Mesothelial cell of epicardium (in vitro differentiated cells): ENCODE data around the gene FAM168B. TPM values are rescaled to one million over a fixed set of nuclear protein-coding genes. Genes with fewer than 3 reads are reported as not detected.

ENCODE experiments used
- DNase-seq, 2 experiments: peaks; one replicate each; pipeline ENCODE4 v3.0.0; 2021; ENCODE audit warnings: low spot score in 2 of 2; ENCODE audit not compliant: unreplicated experiment in 2 of 2
- H3K27ac Mint-ChIP-seq: 2 replicates; pipeline ENCODE4 v1.8.0; 2021; ENCODE audit warnings: mixed read lengths
- H3K27me3 Mint-ChIP-seq: 2 replicates; pipeline ENCODE4 v1.8.0; 2021; ENCODE audit warnings: low read depth, mixed read lengths
- H3K36me3 Mint-ChIP-seq: 2 replicates; pipeline ENCODE4 v1.8.0; 2021; ENCODE audit warnings: mixed read lengths
- H3K4me1 Mint-ChIP-seq: 2 replicates; pipeline ENCODE4 v1.8.0; 2021; ENCODE audit warnings: mixed read lengths
- H3K4me3 Mint-ChIP-seq: 2 replicates; pipeline ENCODE4 v1.8.0; 2021; ENCODE audit warnings: mild to moderate bottlenecking, moderate library complexity, mixed read lengths
- H3K9me3 Mint-ChIP-seq: 2 replicates; pipeline ENCODE4 v1.8.0; 2021; ENCODE audit warnings: mixed read lengths
- CTCF ChIP-seq: fragments of 200-600 bp; sonication (generic); IDR thresholded peaks from one replicate; pipeline ENCODE4 v1.5.0; 2021; ENCODE audit warnings: antibody characterized with exemption; ENCODE audit not compliant: unreplicated experiment
- total RNA-seq: library from RNA; stranded (reverse); gene quantifications from 3 replicates; pipeline ENCODE4 v1.2.1, GENCODE V29; 2021

Gene FAM168B
- total RNA-seq, 1 donor from 2014 or later, result 114 TPM

DNA sequence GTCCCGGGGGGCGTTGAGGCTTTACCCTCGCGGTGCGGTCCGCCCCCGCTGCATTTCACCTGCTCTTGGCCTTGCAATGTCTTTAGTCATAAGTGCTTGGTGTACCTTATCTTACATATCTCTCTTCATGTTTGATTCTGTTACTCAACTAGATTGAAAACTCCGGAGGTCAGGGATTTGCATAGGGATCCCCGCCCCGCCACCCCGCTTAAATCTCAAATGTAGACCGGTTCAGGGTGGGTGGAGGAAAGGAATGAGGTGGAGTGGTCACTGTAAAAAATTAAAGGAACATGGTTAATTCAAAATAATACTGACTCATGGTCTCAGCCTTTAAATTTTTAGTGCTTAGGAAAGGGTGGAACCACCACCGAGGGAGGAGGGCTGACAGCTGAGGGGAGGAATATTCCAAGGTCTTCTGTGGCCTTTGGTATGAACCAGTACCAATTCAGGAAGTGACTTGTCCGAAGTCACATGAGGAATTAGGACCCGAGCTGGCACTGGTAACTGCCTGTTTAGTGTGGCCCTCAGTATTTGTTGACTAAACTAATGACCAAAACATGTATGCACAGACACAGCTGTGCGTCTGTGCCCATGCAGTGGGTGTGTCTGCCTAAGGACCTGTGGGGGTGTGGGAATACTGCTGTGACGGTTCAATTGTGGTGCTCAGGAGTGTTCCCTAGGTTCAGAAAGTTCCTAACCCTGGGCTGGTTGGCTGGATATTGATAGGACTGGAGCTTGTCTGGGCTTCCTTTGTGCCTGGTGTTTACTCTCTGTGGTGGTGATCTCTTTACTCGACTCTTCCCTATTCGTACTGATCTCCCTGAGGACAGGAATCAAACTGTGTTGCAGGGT is 12.9 kb upstream of the FAM168B start:
- Mint-ChIP-seq H3K4me3 (peak overlapping the region; percentile 81), H3K9me3 (no peaks in the 10 kb centered on the region), H3K27me3 (no peaks in the 10 kb centered on the region), H3K36me3 (peaks cover 6% of the 10 kb centered on the region), H3K4me1 (peaks cover 26% of the 10 kb centered on the region), H3K27ac (peak overlapping the region; percentile 84)
- TF ChIP-seq CTCF, result no peak
- no peak for DNase-seq

- H3K27me3 Mint-ChIP-seq, result no peaks in the 10 kb centered on the region
- H3K4me1 Mint-ChIP-seq, result peaks cover 26% of the 10 kb centered on the region
- no peaks in the 10 kb centered on the region for H3K9me3 Mint-ChIP-seq
- DNase-seq, result peak; percentile 90 to 99
- peak within 1 kb of the TSS; percentile 81 for H3K4me3 Mint-ChIP-seq
- no peak for TF ChIP-seq CTCF
- peak within 1 kb of the TSS; percentile 84 for H3K27ac Mint-ChIP-seq
- H3K36me3 Mint-ChIP-seq, result peaks cover 3% of the 10 kb centered on the region
Observed at GRCh38 chr2:131105156-131105949, 12.1 kb upstream of the FAM168B start, which contains the start of gene PLEKHB2. Gene PLEKHB2, plus strand, starts transcription at chr2:131105336. Its CDS starts 15,606 bp downstream, at chr2:131120942.

DNA sequence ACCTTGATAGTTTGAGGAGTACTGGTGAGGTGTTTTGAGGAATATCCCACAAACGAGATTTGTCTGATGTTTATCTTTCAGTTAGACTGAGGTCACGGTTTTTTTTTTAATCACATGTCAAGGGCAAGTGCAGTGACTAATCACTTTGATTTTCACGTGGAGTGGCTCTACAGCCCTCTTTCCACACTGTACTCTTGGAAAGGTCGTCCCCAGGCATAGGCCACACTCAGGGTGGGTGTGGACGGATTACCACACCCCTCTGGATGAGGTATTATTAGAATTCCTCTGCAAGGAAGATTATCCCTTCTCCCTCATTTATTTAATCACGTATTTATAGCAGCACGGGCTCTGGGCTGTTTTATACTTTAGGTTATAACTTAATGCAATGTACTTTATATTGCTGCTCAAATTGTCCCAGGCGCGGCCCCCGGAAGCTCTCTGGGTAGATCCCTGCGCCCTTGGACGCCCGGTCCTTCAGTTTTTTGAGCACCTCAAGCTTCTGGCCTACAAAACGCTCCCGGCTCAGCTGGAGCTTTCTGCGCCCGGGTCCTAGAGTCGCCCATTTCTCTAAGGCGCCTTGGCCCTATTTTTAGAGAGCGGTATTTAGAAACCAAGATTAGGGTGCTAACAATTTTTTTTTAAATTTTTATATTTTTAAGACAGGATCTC is 11.4 kb upstream of the FAM168B start:
- TF ChIP-seq CTCF, result no peak

GRCh38 chr2:131103165-131103564 is 9.9 kb upstream of the FAM168B start:
- no peak for DNase-seq
- H3K9me3 Mint-ChIP-seq, result no peaks in the 10 kb centered on the region
- H3K36me3 Mint-ChIP-seq, result no peaks in the 10 kb centered on the region
- H3K27me3 Mint-ChIP-seq, result no peaks in the 10 kb centered on the region
- H3K4me1 Mint-ChIP-seq, result peaks cover 26% of the 10 kb centered on the region
- no peak for TF ChIP-seq CTCF
- no peak overlapping the region for H3K27ac Mint-ChIP-seq
- no peak overlapping the region for H3K4me3 Mint-ChIP-seq

More for the DNA sequence above, 11.4 kb upstream of the FAM168B start:
- peaks cover 26% of the 10 kb centered on the region for H3K4me1 Mint-ChIP-seq
- no peak for DNase-seq
- no peaks in the 10 kb centered on the region for H3K36me3 Mint-ChIP-seq
- peak overlapping the region; percentile 84 for H3K27ac Mint-ChIP-seq
- no peaks in the 10 kb centered on the region for H3K27me3 Mint-ChIP-seq
- H3K9me3 Mint-ChIP-seq, result no peaks in the 10 kb centered on the region
- H3K4me3 Mint-ChIP-seq, result peak overlapping the region; percentile 81

DNA sequence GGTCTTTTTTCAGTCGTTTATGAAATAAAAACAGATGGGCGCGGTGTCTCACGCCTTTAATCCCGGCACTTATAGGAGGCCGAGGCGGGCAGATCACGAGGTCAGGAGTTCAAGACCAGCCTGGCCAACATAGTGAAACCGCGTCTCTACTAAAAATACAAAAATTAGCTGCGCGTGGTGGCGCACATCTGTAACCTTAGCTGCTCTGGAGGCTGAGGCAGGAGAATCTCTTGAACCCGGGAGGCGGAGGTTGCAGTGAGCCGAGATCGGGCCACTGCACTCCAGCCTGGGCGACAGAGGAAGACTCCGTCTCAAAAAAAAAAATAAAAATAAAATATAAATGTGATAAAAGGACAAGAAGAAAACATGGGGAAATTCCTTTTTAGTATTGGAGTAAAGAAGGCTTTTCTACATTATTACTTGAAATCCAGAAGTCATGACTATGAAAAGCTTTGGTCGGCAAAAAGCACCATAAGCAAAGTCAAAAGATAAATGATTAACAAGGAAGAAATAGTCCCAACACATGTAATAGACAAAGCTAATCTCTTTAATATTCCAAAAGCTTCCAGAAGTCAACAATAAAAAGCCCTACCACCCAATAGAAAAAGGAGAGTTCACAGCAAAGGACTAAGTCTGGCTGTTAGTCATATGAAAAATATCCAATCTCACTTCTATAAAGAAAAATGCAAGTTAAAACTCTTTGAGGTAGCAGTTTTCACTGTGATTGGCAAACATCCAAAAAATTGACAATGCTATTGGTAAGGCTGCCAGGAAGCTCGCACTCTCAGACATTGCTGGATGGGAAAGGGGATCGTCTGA is 1.4 kb upstream of the FAM168B start:
- no peak for DNase-seq
- Mint-ChIP-seq H3K36me3 (peaks cover 3% of the 10 kb centered on the region), H3K27ac (peak overlapping the region; percentile 99), H3K4me1 (peaks cover 11% of the 10 kb centered on the region), H3K27me3 (no peaks in the 10 kb centered on the region), H3K9me3 (no peaks in the 10 kb centered on the region), H3K4me3 (peak overlapping the region; percentile 91)
- TF ChIP-seq CTCF, result no peak
